HL-60 (cell line): ENCODE measurements around the gene C9orf72.

Experiments
- POLR2AphosphoS5 ChIP-seq: IDR thresholded peaks from 2 replicates; pipeline ENCODE4 v1.6.1; 2012; ENCODE audit warnings: low read depth
- SPI1 ChIP-seq: IDR thresholded peaks from 2 replicates; pipeline ENCODE4 v1.6.1; 2012; ENCODE audit warnings: low read depth, mild to moderate bottlenecking, borderline replicate concordance
- TF ChIP-seq, protein P1 (sequence below): IDR thresholded peaks from one replicate; pipeline ENCODE4 v1.5.1; 2011; ENCODE audit warnings: low read length, control low read depth, inconsistent platforms; ENCODE audit not compliant: insufficient read depth
- TF ChIP-seq, protein P2 (sequence below): IDR thresholded peaks from 2 replicates; pipeline ENCODE4 v1.6.1; 2012; ENCODE audit warnings: low read depth; ENCODE audit not compliant: insufficient replicate concordance

DNA sequence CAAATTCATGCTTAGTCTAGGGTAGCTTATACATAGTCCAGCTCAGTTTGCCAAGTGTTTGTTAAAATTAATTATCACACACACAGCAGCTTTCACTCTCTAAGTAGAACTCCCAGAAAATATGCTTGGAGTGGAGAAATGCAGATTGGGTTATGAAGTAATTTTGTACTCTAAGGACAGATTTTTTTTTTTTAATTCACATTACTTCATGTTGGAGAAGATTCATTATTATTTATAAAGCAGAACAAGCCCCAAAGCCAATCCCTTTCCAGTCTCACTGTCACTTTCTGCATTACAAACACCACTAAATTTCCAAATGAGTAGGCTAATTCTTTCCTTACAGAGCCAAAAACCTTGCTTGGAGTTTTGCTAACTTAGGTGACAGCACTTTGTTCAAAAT, 11.7 kb upstream of the C9orf72 start:
- TF ChIP-seq POLR2AphosphoS5: no peak
- TF ChIP-seq, protein P1, sequence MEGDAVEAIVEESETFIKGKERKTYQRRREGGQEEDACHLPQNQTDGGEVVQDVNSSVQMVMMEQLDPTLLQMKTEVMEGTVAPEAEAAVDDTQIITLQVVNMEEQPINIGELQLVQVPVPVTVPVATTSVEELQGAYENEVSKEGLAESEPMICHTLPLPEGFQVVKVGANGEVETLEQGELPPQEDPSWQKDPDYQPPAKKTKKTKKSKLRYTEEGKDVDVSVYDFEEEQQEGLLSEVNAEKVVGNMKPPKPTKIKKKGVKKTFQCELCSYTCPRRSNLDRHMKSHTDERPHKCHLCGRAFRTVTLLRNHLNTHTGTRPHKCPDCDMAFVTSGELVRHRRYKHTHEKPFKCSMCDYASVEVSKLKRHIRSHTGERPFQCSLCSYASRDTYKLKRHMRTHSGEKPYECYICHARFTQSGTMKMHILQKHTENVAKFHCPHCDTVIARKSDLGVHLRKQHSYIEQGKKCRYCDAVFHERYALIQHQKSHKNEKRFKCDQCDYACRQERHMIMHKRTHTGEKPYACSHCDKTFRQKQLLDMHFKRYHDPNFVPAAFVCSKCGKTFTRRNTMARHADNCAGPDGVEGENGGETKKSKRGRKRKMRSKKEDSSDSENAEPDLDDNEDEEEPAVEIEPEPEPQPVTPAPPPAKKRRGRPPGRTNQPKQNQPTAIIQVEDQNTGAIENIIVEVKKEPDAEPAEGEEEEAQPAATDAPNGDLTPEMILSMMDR: no peak
- TF ChIP-seq, protein P2, sequence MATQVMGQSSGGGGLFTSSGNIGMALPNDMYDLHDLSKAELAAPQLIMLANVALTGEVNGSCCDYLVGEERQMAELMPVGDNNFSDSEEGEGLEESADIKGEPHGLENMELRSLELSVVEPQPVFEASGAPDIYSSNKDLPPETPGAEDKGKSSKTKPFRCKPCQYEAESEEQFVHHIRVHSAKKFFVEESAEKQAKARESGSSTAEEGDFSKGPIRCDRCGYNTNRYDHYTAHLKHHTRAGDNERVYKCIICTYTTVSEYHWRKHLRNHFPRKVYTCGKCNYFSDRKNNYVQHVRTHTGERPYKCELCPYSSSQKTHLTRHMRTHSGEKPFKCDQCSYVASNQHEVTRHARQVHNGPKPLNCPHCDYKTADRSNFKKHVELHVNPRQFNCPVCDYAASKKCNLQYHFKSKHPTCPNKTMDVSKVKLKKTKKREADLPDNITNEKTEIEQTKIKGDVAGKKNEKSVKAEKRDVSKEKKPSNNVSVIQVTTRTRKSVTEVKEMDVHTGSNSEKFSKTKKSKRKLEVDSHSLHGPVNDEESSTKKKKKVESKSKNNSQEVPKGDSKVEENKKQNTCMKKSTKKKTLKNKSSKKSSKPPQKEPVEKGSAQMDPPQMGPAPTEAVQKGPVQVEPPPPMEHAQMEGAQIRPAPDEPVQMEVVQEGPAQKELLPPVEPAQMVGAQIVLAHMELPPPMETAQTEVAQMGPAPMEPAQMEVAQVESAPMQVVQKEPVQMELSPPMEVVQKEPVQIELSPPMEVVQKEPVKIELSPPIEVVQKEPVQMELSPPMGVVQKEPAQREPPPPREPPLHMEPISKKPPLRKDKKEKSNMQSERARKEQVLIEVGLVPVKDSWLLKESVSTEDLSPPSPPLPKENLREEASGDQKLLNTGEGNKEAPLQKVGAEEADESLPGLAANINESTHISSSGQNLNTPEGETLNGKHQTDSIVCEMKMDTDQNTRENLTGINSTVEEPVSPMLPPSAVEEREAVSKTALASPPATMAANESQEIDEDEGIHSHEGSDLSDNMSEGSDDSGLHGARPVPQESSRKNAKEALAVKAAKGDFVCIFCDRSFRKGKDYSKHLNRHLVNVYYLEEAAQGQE: no peak
- no peak for TF ChIP-seq SPI1
